Transverse colon (tissue), 4 donors: ENCODE measurements around the gene CTBP1.

ENCODE experiments used
- CTCF ChIP-seq, 5 experiments: fragments of 200-600 bp in 3 of 5; fragments of 450-650 bp in 2 of 5; sonication (generic) in 3 of 5; IDR thresholded peaks; 1 replicate in 2 of 5; 2 replicates in 3 of 5; pipeline ENCODE4 v1.5.1; 2016 to 2017; ENCODE audit warnings: antibody characterized with exemption in 5 of 5, inconsistent platforms in 3 of 5, mild to moderate bottlenecking in 2 of 5, moderate library complexity in 1 of 5
- EP300 ChIP-seq: sonication (generic); formaldehyde crosslinking; IDR thresholded peaks from one replicate; pipeline ENCODE4 v1.6.1; 2017; ENCODE audit warnings: antibody characterized with exemption, low read depth
- POLR2A ChIP-seq: fragments of 450-650 bp; IDR thresholded peaks from one replicate; pipeline ENCODE4 v1.6.1; 2016; ENCODE audit warnings: antibody characterized with exemption, mild to moderate bottlenecking, moderate library complexity
- POLR2AphosphoS5 ChIP-seq, 3 donors: sonication (generic); formaldehyde crosslinking; IDR thresholded peaks; one replicate each; pipeline ENCODE4 v1.6.1; 2016; ENCODE audit warnings: antibody characterized with exemption in 3 of 3

GRCh38 chr4:1206299-1207156 lies 42.4 kb downstream of the CTBP1 start:
- no peak for TF ChIP-seq POLR2A
- TF ChIP-seq CTCF (IDR thresholded peaks at IDR 0.05), result no peak
- TF ChIP-seq EP300, result no peak
- TF ChIP-seq POLR2AphosphoS5 (IDR thresholded peaks at IDR 0.05), result no peak
